ENCODE measurements around the gene SERAC1.

The SERAC1 gene

GRCh38 chr6:158095671-158096070 is 72.4 kb downstream of the SERAC1 start:
- TF ChIP-seq, protein P1, sequence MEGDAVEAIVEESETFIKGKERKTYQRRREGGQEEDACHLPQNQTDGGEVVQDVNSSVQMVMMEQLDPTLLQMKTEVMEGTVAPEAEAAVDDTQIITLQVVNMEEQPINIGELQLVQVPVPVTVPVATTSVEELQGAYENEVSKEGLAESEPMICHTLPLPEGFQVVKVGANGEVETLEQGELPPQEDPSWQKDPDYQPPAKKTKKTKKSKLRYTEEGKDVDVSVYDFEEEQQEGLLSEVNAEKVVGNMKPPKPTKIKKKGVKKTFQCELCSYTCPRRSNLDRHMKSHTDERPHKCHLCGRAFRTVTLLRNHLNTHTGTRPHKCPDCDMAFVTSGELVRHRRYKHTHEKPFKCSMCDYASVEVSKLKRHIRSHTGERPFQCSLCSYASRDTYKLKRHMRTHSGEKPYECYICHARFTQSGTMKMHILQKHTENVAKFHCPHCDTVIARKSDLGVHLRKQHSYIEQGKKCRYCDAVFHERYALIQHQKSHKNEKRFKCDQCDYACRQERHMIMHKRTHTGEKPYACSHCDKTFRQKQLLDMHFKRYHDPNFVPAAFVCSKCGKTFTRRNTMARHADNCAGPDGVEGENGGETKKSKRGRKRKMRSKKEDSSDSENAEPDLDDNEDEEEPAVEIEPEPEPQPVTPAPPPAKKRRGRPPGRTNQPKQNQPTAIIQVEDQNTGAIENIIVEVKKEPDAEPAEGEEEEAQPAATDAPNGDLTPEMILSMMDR (IDR thresholded peaks at IDR 0.05; ENCODE audit: unreplicated experiment in 3 of 3) = no peak
- Mint-ChIP-seq H3K36me3 (ENCODE audit: low read depth) (peaks cover 47% of the 10 kb centered on the region), H3K9me3 (no peaks in the 10 kb centered on the region), H3K27ac (no peak overlapping the region), H3K4me3 (no peak overlapping the region), H3K4me1 (no peaks in the 10 kb centered on the region), H3K27me3 (ENCODE audit: low read depth) (no peaks in the 10 kb centered on the region)

- Mint-ChIP-seq H3K4me3 (no peak overlapping the region), H3K9me3 (no peaks in the 10 kb centered on the region), H3K4me1 (no peaks in the 10 kb centered on the region), H3K27ac (no peak overlapping the region), H3K27me3 (ENCODE audit: low read depth) (no peaks in the 10 kb centered on the region), H3K36me3 (ENCODE audit: low read depth) (peaks cover 48% of the 10 kb centered on the region)
- TF ChIP-seq, protein P1 (IDR thresholded peaks at IDR 0.05; ENCODE audit: unreplicated experiment in 3 of 3) = no peak
These were observed 73.0 kb downstream of the SERAC1 start for GRCh38 chr6:158095031-158095430.

DNA sequence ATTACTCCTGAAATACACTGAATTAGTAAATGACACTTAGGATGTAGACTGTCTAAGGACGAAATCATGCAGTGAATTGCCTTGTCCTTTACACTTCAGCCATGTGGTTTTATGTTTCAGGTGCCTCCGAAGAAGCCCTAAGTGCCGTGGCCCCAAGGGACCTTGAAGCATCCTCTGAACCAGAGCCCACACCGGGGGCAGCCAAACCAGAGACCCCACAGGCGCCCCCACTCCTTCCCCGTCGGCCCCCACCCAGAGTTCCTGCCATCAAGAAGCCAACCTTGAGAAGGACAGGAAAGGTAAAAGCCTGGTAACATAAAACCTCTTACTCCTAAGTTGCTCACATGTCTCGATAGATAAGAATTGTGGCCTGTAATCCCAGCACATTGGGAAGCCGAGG is 75.3 kb downstream of the SERAC1 start:
- Mint-ChIP-seq H3K9me3 (no peaks in the 10 kb centered on the region), H3K4me3 (no peak overlapping the region)

GRCh38 chr6:158087224-158087867 is 80.7 kb downstream of the SERAC1 start:
- Mint-ChIP-seq H3K27ac (peak overlapping the region; percentile 26 to 78 (median 60)), H3K36me3 (ENCODE audit: low read depth) (peaks cover 55% of the 10 kb centered on the region), H3K9me3 (no peaks in the 10 kb centered on the region), H3K4me3 (no peak overlapping the region), H3K4me1 (no peaks in the 10 kb centered on the region), H3K27me3 (ENCODE audit: low read depth) (no peaks in the 10 kb centered on the region)
- TF ChIP-seq, protein P1 (IDR thresholded peaks at IDR 0.05; ENCODE audit: unreplicated experiment in 3 of 3) = no peak

More for the DNA sequence above, 75.3 kb downstream of the SERAC1 start:
- no peaks in the 10 kb centered on the region for H3K4me1 Mint-ChIP-seq
- TF ChIP-seq, protein P1 (IDR thresholded peaks at IDR 0.05; ENCODE audit: unreplicated experiment in 3 of 3) = no peak
- no peaks in the 10 kb centered on the region for H3K27me3 Mint-ChIP-seq (ENCODE audit: low read depth)
- peaks cover 51% of the 10 kb centered on the region for H3K36me3 Mint-ChIP-seq (ENCODE audit: low read depth)
- H3K27ac Mint-ChIP-seq = no peak overlapping the region

- Mint-ChIP-seq H3K9me3 (no peaks in the 10 kb centered on the region), H3K27ac (peak overlapping the region; percentile 59 to 78 (median 60)), H3K4me3 (no peak overlapping the region), H3K27me3 (ENCODE audit: low read depth) (no peaks in the 10 kb centered on the region), H3K4me1 (no peaks in the 10 kb centered on the region), H3K36me3 (ENCODE audit: low read depth) (peaks cover 52% of the 10 kb centered on the region)
- TF ChIP-seq, protein P1 (IDR thresholded peaks at IDR 0.05; ENCODE audit: unreplicated experiment in 3 of 3) = no peak
These were observed 81.4 kb downstream of the SERAC1 start for GRCh38 chr6:158086504-158087223.

All from nephron (organoid).